GM12892 (cell line): ENCODE results near the gene SIRPB1.

ENCODE experiments used
- POLR2A ChIP-seq: IDR thresholded peaks from 2 replicates; pipeline ENCODE4 v1.6.1; 2011; ENCODE audit warnings: low read depth, low read length, control low read depth
- POLR2AphosphoS5 ChIP-seq: IDR thresholded peaks from 2 replicates; pipeline ENCODE4 v1.6.1; 2011; ENCODE audit warnings: low read depth, low read length, control low read depth
- TAF1 ChIP-seq: IDR thresholded peaks from 2 replicates; pipeline ENCODE4 v1.6.1; 2011; ENCODE audit warnings: low read depth, mild to moderate bottlenecking, control low read depth, low read length, borderline replicate concordance

DNA sequence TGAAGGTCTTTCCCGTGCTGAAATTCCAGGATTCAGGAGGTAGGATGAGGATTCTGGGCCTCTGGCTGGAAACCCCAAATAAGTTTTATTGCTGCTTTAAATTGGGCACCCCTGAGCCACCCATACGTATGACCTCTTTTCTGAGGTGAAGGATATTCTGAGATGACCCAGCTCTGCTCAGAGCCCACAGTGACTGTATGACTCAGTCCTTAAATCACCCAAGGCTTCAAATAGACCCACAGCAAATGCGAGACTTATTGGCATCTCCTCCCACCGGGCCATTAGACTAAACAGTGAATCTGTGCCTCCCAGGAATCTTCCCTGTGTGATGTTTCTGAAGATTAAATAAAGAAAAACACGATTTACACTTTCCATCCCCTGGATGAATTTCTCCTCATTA, 28.3 kb upstream of the SIRPB1 start:
- TF ChIP-seq POLR2A (no peak), TAF1 (no peak), POLR2AphosphoS5 (no peak)
